Stromal cell of bone marrow (primary cell): ENCODE measurements around the gene SMC1B.
"Not testable (repeated sequence)": the region's sequence is repeated elsewhere in the genome, so short reads cannot be mapped to it uniquely, and the experiment has no call there.

Source experiments
- DNase-seq: peaks from one replicate; pipeline ENCODE4 v3.0.0-alpha.2; 2012; ENCODE audit warnings: low read depth

SMC1B gene

DNA sequence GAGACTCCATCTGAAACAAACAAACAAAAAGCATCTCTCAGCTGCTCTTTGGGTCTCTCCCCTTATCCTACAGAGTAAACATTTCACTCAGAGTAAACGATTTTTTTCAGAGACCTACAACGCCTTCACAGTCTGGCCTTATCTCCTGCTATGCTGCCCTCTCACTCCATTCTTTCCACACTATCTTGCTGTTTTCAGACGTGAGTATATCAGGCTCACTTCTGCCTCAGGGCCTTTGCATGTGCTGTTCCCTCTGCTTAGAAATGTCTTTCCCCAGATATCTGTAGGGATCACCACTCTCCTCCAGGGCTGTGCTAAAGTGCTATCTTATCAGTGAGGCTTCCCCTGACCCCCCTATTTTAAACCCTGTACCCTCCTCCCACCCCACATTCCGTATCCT is 6.6 kb upstream of the SMC1B start:
- DNase-seq: no peak

DNA sequence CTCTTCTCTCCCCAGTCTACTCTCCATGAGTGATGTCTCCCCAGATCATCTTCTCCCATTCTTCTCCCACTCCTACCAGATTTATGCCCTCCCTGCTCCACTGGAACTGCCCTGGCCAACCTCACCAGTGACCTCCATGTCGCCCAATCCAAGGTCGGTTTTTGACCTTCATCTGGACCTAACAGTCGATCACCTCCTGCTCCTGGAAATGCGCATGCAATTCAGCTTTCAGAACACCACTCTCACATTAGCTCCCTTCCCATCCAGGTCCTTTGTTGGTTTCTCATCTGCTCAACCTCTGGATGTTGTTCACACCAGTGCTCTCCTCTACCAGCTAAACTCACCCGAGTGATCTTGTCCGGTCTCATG is 5.4 kb upstream of the SMC1B start:
- DNase-seq: no peak

DNA sequence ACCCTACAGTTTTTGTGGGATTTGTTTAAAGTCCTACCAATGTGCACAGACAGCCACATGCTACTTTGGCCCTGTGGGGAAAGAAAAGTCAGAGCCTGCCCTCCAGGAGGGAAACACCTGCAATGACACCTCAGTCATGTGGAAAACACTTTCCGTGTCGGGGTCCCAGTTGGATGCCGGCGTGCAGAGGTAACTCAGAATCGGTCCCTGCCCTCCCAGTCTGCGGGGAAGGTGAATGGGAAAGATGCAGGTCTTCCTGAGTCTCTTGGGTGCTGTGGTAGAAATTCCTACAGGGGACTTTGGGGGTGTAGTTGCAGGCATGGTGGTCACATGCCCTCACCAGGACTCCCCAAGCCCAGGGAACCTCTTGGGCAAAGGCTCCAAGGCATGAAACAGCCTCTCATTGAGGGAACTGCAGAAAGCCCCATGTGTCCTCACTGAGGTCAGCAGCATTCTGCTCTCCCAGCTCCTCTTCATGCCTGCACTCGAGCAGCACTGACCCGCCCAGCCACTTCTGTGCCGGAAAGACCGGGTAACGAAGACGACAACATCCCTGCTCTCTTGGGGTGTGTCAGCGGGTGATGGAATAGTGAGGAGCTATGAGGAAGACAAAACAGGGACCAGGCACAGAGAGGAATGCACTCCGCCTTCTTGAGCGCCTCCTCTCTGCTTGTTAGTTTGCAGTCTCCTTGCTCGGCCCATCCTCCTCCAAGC is 4.8 kb upstream of the SMC1B start:
- no peak for DNase-seq

DNA sequence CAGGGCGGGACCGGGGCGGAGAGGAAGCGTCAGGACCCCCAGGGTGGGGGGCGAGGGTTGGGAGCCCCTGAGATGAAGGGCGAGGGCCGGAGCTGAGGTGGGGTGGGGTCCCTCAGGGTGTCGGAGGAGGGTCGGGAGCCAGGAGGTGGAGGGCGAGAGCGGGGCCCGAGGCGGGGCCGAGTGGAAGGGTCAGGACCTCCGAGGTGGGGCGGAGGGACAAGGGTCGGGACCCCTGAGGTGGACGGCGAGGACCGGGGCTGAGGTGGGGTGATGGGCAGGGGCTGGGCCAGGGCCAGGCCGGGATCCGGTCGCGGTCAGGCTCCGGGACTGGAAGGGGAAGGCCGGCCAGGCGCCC is 409 bp downstream of the SMC1B start:
- no peak for DNase-seq

DNA sequence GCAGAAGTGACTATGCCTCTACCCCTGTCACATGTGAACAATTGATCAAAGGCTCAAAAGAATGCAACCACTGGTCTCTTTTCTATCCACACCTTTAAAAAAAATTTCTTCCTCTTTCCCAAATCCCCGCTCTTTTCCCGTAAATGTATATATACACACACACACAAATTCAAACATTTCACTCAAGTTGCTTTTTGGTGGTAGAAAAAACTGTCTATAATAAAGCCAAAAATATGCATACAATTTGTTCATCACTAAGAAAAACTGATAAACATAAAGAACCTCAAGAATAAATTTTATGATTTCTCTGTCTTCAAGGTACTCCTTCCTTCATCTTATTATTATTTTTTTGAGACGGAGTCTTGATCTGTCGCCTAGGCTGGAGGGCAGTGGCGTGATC is 5.6 kb downstream of the SMC1B start:
- no peak for DNase-seq

DNA sequence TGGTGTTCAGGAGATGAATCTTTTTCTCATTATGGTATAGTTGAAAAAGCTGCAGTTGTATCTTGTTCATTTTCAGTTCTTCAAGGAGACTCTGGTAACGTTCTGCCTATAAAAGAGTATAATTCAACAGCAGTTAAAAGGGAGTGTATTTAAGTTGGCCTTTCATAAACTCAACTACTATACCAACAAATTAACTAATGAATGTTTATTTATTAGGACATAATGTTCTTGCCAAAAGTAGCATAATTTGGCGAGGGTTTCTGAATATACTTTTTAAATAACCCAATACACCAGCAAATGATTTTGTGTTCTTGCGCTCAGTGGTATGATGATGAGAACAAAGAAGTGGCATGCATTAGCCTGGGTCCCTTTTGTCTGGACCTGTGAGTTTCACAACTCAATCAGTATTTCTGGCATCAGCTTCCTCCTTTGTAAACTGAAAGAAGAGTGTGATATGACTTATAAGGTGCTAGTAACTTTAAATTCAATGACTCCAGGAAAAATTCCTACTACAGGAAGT is 10.9 kb downstream of the SMC1B start:
- DNase-seq: no peak

DNA sequence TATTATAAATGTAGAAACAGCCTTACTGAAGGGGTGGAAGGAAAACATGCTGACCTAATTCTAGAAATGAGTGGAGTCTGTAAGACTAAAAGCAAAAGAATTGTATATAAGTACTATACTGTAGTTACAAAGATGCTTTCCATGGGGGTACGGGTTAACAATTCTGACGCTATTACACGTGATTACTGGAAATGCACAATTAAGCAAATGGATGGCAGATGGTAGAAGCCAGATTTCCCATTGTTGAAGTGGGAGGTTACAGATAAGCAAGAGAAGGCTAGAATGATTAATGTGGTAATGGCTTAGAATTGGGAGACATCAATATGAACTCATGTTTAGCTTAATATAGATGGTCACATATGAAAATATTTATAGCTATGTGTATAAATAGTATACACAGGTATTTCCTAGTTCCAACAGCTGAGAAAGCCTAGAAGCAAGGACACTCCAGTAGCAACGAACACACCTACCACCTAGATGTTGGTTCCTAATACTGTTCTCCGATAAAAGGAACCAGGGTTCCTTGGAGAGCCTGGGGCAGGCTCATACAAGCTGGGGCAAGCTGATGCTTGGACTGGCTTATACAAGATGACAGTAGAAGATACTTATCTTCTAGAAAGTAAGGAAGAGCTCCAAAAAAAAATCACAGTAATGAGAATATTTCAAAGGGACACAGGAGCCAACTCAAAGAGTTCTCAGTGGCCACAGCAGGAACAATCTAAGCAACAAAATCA is 13.5 kb downstream of the SMC1B start:
- no peak for DNase-seq

DNA sequence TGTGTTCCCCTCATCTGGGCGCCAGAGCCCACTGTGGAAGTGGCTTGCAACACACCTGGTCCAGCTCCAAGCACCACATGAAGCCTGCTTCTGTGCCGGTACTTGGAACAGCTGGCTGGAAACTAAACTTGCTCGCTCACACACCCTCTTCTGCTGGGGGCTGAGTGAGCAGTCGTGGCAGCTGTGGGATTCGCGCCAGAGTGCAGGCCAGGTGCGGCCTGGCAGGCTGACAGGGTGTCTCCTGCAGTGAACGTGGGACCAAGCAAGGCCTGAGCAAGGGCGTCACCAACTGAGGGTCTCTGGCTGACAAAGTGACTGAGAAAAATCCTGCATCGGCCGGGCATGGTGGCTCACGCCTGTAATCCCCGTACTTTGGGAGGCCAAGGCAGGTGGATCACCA is 15.2 kb downstream of the SMC1B start:
- no peak for DNase-seq

DNA sequence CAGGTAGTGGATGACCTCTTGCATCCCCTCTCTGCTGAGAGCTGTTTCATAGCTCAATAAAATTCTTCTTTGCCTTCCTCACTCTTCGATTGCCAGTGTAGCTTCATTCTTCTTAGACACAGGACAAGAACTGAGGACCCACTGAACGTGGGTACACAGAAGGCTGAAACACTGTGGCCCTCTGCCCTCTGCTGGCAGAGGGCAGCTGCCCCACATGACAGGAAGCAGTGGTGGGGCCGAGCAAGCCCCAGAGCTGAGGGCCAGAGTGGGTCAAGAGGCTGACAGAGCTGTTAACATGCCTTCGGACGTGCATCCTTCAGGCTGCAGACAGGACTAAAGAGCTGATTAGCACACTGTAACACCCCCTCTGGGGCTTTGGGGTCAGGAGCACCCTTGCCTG is 15.6 kb downstream of the SMC1B start:
- DNase-seq: no peak

DNA sequence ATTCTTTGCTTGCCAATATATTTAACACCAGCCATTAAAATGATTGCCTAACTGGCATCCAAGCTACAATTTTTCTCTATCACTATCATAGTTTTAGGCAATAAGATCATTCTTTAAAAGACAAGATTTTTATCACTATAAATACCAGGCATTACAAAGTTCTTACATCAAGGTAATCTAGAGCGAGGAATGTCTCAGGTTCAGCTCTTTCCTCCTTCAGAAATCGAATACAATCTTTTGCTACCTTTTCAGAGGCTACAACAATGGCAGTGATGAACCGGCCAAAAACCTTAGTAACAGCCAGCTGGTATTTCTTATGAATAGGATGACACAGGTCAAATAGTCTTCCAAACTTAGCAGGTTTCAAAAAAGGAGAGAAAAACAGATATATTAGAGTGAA is 23.9 kb downstream of the SMC1B start:
- no peak for DNase-seq

DNA sequence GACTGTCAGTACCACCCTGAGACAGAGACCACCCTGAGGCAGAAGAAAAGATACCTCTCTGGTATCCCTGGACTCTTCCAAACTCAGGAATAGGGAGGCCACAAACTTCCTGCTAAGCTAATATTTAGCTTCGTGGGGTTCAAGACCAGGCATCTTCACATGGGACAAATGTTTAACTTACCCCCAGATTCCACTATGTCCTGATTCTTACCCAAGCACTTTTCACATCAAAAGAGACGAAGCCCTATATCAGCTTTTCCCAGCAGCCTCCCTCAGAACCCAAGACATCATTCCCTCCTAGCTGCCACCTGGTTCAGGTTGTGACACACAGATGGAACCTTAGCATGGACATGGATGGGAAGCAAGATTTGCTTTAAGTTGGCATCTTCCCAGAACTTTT is 32.1 kb downstream of the SMC1B start:
- DNase-seq: no peak

DNA sequence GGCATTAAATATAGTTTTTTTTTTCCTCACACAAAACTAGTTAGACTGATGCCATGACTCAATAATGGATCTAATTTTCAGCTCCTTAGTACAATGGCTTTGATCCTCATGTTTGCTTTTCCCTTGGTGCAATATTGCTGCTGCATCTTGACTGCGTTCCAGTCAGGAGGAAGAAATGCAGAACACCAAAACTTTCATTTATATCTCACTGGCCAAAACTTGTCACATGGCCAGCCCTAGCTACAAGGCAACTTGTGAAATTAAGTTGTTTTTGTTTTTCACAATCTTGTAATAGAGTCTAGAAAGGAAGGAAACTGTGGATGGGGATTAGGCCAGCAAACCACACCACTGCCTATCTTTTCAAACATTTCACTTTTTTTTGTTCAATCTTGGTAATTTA is 36.7 kb downstream of the SMC1B start:
- no peak for DNase-seq

DNA sequence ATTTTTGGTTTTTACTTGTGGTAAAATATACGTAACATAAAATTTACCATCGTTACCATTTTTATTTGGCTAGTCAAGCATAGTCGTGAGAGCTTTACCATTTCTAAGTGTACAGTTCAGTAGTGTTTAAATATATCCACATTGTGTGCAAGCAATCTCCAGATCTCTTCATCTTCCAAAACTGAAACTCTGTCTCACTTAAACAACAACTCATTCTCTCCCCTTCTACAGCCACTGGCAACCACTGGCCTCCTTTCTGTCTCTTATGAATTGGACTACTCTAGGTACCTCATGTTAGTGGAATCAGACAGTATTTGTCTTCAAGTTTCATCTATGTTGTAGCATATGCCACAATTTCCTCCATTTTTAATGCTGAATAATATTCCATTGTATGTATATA is 37.4 kb downstream of the SMC1B start:
- DNase-seq: no peak

DNA sequence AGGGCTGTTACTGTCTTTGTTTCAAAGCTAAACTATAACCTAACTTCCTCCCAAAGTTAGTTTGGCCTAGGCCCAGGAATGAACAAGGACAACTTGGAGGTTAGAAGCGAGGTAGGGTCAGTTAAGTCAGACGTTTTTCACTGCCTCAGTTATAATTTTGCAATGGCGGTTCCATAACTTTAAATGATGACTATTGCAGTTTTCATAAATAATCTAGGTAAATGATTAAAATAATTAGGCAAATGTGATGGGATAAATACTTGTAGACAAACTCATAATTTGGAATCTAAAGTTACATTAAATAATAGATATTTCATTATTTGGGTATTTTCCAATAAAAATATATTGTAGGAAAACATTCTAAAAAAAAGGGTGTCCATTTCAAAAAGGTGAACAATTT is 39.8 kb downstream of the SMC1B start:
- not testable (repeated sequence) for DNase-seq

DNA sequence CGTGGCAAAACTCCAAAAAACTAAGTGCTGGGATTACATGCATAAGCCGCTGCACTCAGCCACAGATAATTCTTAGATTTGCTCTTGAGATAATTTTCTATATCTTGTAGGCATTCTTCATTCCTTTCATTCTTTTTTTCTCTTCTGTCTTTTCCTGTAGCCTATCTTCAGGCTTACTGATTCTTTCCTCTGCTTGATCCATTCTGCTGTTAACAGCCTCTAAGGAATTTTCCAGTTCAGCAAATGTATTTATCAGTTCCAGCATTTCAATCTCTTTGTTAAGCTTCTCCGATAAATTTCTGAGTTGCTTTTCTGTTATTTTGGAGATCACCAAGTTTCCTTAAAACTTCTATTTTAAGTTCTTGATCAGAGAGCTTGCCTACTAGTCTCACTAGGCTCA is 46.7 kb downstream of the SMC1B start:
- no peak for DNase-seq

DNA sequence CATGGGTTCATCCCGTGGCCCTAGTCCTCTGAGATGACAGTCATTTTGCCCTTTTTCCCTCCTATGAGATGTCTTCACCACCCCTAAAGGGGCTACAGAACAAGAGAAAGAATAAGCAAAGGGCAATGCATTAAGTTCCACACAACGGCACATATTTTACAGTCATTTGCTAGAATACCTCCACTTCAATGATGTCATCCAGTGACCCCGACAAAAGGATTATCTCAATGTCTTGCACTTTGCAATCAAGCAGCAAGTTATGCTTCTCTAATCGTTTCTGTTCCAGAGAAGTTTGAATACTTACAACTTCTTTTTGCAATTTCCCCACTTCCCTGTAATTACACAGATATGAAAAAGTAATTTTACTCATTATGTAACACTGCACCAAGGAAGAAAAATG is 53.8 kb downstream of the SMC1B start:
- DNase-seq: no peak

DNA sequence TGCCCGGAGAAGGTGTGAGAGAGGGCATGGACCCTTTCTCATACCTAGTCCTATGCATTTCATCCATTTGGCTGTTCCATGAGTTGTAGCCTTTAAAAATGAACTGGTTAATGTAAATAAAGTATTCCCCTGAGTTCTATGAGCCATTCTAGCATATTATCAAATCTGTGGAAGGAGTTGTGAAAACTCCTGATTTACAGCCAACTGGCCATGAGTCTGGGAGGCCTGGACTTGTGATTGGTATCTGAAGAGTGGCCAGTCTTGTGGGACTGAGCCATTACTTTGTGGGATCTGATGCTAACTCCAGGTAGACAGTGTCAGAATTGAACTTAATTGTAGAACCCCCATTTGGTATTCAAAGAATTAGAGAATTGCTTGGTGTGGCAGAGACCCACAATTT is 55.3 kb downstream of the SMC1B start:
- peak; percentile 66 for DNase-seq

DNA sequence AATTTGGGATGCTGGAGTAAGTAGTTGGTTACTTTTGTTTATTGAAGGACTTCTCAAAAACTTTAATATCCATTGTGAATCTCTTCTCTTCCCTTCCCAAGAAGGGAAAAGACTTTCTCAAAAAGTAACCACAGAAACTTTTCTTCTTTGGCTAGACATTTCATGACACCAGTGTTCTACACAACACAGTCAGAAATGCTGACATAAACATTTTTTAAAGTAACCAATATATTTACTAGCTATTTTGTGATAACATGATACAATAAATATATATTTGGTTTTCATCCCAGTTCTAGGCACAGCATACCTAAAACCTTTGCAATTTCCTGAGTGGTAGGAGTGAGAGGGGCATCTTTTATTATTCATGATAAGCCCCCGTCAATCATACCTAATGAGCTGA is 55.9 kb downstream of the SMC1B start:
- DNase-seq: no peak

DNA sequence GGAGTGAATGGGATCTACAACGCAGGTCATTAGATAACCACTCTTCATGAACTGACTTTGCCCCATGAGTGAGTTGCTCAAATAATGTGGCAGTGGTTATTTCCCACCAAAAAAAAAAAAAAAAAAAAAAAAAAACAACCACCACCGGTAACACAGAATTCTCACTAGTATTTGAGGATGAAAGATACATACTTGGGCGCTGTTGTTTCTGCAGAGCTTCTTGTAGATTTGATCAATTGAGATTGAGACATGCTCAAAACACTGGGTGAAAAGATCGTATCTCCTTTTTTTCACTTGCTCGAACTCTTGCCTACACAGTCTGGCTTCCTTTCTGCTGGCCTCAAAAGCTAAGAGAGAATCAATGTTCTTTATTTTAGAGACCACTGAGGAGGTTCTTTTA is 59.6 kb downstream of the SMC1B start:
- DNase-seq: no peak

DNA sequence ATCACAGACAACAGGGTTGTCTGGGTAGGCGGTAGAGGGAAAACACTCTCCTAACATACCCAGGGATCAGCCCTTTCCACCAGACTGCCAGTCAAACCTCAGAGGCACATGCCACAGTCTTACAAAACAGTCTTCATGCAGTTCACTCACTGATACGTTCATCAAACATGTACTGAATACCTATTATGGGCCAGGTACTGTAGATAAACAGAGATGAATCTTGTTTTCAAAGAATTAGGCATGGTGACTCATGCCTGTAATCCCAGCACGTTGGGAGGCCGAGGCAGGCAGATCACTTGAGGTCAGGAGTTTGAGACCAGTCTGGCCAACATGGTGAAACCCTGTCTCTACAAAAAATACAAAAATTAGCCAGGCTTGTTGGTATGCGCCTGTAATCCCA is 60.6 kb downstream of the SMC1B start:
- DNase-seq: not testable (repeated sequence)

DNA sequence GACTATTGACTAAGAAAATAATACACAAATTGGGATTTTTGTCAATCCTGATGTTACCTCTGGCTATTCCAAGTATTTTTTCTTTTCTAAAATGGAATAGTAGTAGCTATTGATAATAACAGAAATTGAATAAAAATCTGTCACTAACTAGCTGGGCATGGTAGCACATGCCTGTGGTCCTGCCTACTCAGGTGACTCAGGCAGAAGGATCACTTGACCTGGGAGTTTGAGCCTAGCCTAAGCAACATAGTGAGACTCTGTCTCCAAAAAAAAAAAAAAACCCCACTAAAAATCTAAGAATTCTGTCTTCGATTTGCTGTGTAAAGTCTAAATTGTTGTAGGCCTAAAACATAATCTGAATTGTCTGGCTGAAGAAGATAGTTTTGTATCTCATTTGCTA is 61.4 kb downstream of the SMC1B start:
- no peak for DNase-seq

DNA sequence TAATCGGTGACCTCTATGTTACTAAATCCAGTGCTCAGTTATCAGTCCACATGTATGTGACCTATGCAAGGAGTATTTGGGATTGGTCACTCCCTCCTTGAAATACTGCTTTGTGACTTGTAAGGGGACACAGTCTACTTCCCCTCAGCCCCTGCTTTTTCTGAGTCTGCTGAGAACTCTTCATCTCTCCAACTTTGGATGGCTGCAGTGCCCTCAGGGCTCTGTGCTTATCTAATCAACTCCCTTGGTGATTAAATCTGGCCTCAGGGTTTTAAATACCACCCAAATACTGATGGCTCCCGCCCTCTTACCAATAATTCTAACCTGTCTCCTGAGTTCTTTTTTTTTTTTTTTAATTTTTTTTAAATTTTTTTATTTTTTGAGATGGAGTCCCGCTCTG is 63.5 kb downstream of the SMC1B start:
- no peak for DNase-seq

DNA sequence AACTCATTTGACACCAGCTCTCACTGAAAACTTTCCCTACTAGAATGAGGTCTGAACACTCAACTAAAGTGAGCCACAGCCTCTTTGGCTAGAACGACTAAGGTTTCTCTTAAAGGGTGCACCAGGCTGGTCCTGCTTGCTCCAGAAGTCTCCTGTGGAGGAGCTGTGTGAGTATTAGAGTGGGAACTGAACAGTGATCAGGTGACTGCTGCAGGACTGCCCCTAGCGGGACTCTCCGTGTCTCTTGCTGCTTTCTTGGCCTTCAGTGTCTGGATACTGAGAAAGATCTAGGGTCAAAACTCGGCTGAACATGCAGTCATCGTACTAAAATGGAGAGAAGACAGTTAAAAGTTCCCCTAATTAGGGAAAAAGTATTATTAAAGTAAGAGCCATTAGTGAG is 69.1 kb downstream of the SMC1B start:
- no peak for DNase-seq

DNA sequence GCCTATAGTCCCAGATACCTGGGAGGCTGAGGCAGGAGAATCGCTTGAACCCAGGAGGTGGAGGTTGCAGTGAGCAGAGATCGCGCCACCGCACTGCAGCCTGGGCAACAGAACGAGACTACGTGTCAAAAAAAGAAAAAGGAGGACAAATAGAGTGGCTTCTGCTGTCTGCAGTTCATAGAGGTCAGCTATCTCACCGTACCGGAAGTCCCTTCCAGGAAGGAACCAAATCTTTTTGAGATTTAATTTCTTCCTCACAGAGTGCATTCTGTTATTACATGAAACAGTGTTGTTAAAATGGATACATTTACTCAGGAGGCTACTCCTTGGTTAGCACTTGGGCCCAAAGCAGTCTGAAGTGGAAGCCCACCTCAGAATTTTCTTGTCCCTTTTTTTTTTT is 70.3 kb downstream of the SMC1B start:
- DNase-seq: no peak
